A549 (cell line): ENCODE results near the gene WNT7B. TPM values are rescaled to one million over a fixed set of nuclear protein-coding genes. Genes with fewer than 3 reads are reported as not detected.

Experiments used
- ATAC-seq, 2 experiments: fragments of 200-7000 bp in 1 of 2; fragments of >200 bp in 1 of 2; cut with Nextera tagmentation in 1 of 2; cut with Tn5 transposase in 1 of 2; 3 replicates each; pipeline versions ENCODE4 v1.8.0 to v1.9.1; 2018 to 2020; ENCODE audit warnings: mild to moderate bottlenecking in 1 of 2, moderate library complexity in 1 of 2
- CTCF ChIA-PET: fragments of 300-600 bp; sonication (Branson Sonifier 250); formaldehyde crosslinking; extraction: SDS; loops from one replicate; lab custom pipeline; 2021; ENCODE audit warnings: antibody characterized with exemption, inconsistent platforms; lab: Yijun Ruan, JAX
- POLR2A ChIA-PET: fragments of 350-600 bp; formaldehyde crosslinking; extraction: SDS; loops from one replicate; lab custom pipeline; 2021; ENCODE audit warnings: antibody characterized with exemption, inconsistent platforms; lab: Yijun Ruan, JAX
- DNase-seq, 2 experiments: peaks; one replicate each; pipeline versions ENCODE4 v3.0.0 to v3.0.0-alpha.2; 2011 to 2016; ENCODE audit warnings: low read depth in 1 of 2, low spot score in 1 of 2
- FAIRE-seq: peaks from 2 replicates; lab custom pipeline; 2011; peaks lifted over from hg19 to GRCh38; lab: Jason Lieb, UNC
- H3K27ac ChIP-seq, 2 experiments: fragments of >200 bp; sonication (Bioruptor Twin); formaldehyde crosslinking; 3 replicates each; pipeline ENCODE4 v1.5.1; 2016 to 2017
- H3K4me1 ChIP-seq: fragments of >200 bp; sonication (Bioruptor Twin); formaldehyde crosslinking; 3 replicates; pipeline ENCODE4 v1.6.1; 2016
- H3K4me2 ChIP-seq: fragments of >200 bp; sonication (Bioruptor Twin); formaldehyde crosslinking; 3 replicates; pipeline ENCODE4 v1.6.1; 2016
- H3K4me3 ChIP-seq: fragments of >200 bp; sonication (Bioruptor Twin); formaldehyde crosslinking; 3 replicates; pipeline ENCODE4 v1.5.1; 2016
- H3K9me3 ChIP-seq: fragments of >200 bp; sonication (Bioruptor Twin); formaldehyde crosslinking; 3 replicates; pipeline ENCODE4 v1.6.1; 2016
- CBX8 ChIP-seq: fragments of 200-600 bp; sonication (generic); IDR thresholded peaks from 2 replicates; pipeline ENCODE4 v1.6.1; 2016
- CEBPB ChIP-seq, 2 experiments: fragments of >200 bp in 1 of 2; sonication (Bioruptor Twin) in 1 of 2; formaldehyde crosslinking in 1 of 2; IDR thresholded peaks; 2 replicates each; pipeline ENCODE4 v1.6.1; 2012 to 2016
- EHF ChIP-seq: fragments of 250-450 bp; sonication (Bioruptor Pico); IDR thresholded peaks from 2 replicates; pipeline ENCODE4 v1.5.0; 2020; ENCODE audit warnings: mild to moderate bottlenecking
- EHMT2 ChIP-seq: fragments of 200-600 bp; sonication (generic); IDR thresholded peaks from 2 replicates; pipeline ENCODE4 v1.6.1; 2016; ENCODE audit warnings: antibody characterized with exemption, low read depth, mild to moderate bottlenecking, moderate library complexity
- ESRRA ChIP-seq: fragments of 150-350 bp; IDR thresholded peaks from 2 replicates; pipeline ENCODE4 v1.6.1; 2014; ENCODE audit warnings: mild to moderate bottlenecking, low read length, borderline replicate concordance
- FOSL2 ChIP-seq, 2 experiments: fragments of 450-650 bp in 1 of 2; fragments of >200 bp in 1 of 2; sonication (Bioruptor Twin) in 1 of 2; formaldehyde crosslinking; IDR thresholded peaks; 2 replicates each; pipeline versions ENCODE4 v1.5.0 to v1.6.1; 2016 to 2020; ENCODE audit warnings: mild to moderate bottlenecking in 1 of 2, moderate library complexity in 1 of 2
- FOXS1 ChIP-seq: fragments of 250-450 bp; sonication (Bioruptor Pico); IDR thresholded peaks from 2 replicates; pipeline ENCODE4 v1.5.0; 2020; ENCODE audit warnings: mild to moderate bottlenecking, moderate library complexity
- GATA3 ChIP-seq: IDR thresholded peaks from 2 replicates; pipeline ENCODE4 v1.6.1; 2012; ENCODE audit warnings: borderline replicate concordance
- JUN ChIP-seq, 2 experiments: fragments of >200 bp; sonication (Bioruptor Twin); formaldehyde crosslinking; IDR thresholded peaks; 2 replicates in 1 of 2; 3 replicates in 1 of 2; pipeline ENCODE4 v1.6.1; 2016 to 2017
- KDM1A ChIP-seq: fragments of 200-600 bp; sonication (generic); IDR thresholded peaks from 2 replicates; pipeline ENCODE4 v1.6.1; 2016; ENCODE audit warnings: low read depth, mild to moderate bottlenecking
- MAFK ChIP-seq: fragments of 450-650 bp; IDR thresholded peaks from 2 replicates; pipeline ENCODE4 v1.6.1; 2014; ENCODE audit not compliant: partially characterized antibody
- NPAS2 ChIP-seq: fragments of 250-450 bp; sonication (Bioruptor Pico); IDR thresholded peaks from 2 replicates; pipeline ENCODE4 v1.8.0; 2022; ENCODE audit warnings: mild to moderate bottlenecking, moderate library complexity, borderline replicate concordance
- POLR2AphosphoS2 ChIP-seq: conservative IDR thresholded peaks from 2 replicates; pipeline ENCODE4 v1.6.1; 2012; ENCODE audit warnings: low read length, improper control_type of control experiment, inconsistent platforms
- RARB ChIP-seq: fragments of 250-450 bp; sonication (Bioruptor Pico); IDR thresholded peaks from 2 replicates; pipeline ENCODE4 v1.8.0; 2021; ENCODE audit warnings: mild to moderate bottlenecking, moderate library complexity
- TFCP2L1 ChIP-seq: fragments of 250-450 bp; sonication (Bioruptor Pico); IDR thresholded peaks from 2 replicates; pipeline ENCODE4 v1.5.0; 2021; ENCODE audit warnings: mild to moderate bottlenecking
- TP53 ChIP-seq: fragments of 250-450 bp; sonication (Bioruptor Pico); IDR thresholded peaks from 2 replicates; pipeline ENCODE4 v1.5.0; 2021; ENCODE audit warnings: mild to moderate bottlenecking, moderate library complexity
- WGBS: methylation state at CpG from one replicate; pipeline ENCODE4 v1.1.6; 2017; ENCODE audit errors: missing lambda C conversion rate; 5-methylcytosine and 5-hydroxymethylcytosine counted together
- polyA plus RNA-seq, 4 experiments: library from polyadenylated mRNA; depleted of rRNA in 3 of 4; stranded (reverse); fragments of >200 nt; fragmentation: RNase III in 1 of 4; extraction: RNeasy Plus Mini Kit Qiagen cat#74134 plus additional on column Dnase treatment in 1 of 4; gene quantifications; 2 replicates in 3 of 4; 3 replicates in 1 of 4; pipeline ENCODE4 v1.2.3, GENCODE V29; 2011 to 2017
- TF ChIP-seq, protein P1 (sequence below): IDR thresholded peaks from 2 replicates; pipeline ENCODE4 v1.6.1; 2012
- TF ChIP-seq, protein P2 (sequence below): fragments of 250-450 bp; sonication (Bioruptor Pico); IDR thresholded peaks from 2 replicates; pipeline ENCODE4 v1.5.0; 2021; ENCODE audit warnings: mild to moderate bottlenecking, moderate library complexity, borderline replicate concordance
- TF ChIP-seq, protein P3 (sequence below): IDR thresholded peaks from 2 replicates; pipeline ENCODE4 v1.6.1; 2012
- TF ChIP-seq, protein P4 (sequence below): fragments of >200 bp; sonication (Bioruptor Twin); formaldehyde crosslinking; IDR thresholded peaks from 3 replicates; pipeline ENCODE4 v1.5.1; 2016
- TF ChIP-seq, protein P5 (sequence below): fragments of 200-600 bp; sonication (generic); IDR thresholded peaks from 2 replicates; pipeline ENCODE4 v1.6.1; 2016; ENCODE audit warnings: antibody characterized with exemption, mild to moderate bottlenecking, moderate library complexity

Gene WNT7B
- polyA plus RNA-seq, 2 of the 4 experiments (the other 2 are of a cell fraction), result 16.9 to 80.8 TPM

DNA sequence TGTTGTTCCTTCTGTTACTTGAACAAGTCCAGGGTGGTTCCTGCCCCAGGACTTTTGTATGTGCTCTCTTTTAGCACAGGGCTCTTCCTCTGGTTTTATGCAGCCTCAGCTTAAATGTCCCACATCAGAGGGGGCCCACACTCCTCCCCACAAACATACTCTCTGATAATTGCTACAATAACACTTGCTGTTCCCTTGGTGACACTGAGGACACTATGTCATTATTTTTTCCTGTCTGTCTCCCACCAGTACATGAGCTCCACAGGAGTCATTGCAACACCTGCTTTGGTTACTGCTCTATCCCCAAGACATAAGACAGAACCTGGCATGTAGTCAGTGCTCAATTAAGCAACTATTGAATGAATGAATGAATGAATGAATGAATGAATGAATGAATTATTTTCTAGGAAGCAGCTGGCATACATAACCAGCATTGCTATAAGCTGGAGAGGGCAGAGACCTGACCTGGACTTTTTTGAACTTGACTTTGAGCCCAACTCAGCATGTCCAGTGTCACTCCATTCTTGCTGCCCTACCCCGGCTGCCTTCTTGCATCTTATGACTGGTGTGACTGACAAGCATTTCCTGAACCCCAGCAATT is 7.5 kb upstream of the WNT7B start:
- H3K4me1 ChIP-seq, result no peaks in the 10 kb centered on the region
- ChIA-PET POLR2A (no interaction called here), CTCF (interaction anchor here (1.1 to 6.2 kb wide), 4 partner anchors 12 to 406 kb away, joined by 3 to 38 read pairs (median 8); no protein-coding TSS in a partner anchor)
- WGBS, result 89% methylated on average over 1 of the region's 1 CpG
- peaks cover 12% of the 10 kb centered on the region; the same call in 1 of the 3 replicates for H3K9me3 ChIP-seq
- no peak for ATAC-seq
- no peak for DNase-seq
- FAIRE-seq, result no peak
- no peak overlapping the region for H3K27ac ChIP-seq
- no peak overlapping the region for H3K4me2 ChIP-seq
- TF ChIP-seq MAFK (peak; percentile 36), GATA3 (no peak)
- TF ChIP-seq, protein P1, sequence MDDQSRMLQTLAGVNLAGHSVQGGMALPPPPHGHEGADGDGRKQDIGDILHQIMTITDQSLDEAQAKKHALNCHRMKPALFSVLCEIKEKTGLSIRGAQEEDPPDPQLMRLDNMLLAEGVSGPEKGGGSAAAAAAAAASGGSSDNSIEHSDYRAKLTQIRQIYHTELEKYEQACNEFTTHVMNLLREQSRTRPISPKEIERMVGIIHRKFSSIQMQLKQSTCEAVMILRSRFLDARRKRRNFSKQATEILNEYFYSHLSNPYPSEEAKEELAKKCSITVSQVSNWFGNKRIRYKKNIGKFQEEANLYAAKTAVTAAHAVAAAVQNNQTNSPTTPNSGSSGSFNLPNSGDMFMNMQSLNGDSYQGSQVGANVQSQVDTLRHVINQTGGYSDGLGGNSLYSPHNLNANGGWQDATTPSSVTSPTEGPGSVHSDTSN, result no peak
- H3K4me3 ChIP-seq, result no peak overlapping the region

DNA sequence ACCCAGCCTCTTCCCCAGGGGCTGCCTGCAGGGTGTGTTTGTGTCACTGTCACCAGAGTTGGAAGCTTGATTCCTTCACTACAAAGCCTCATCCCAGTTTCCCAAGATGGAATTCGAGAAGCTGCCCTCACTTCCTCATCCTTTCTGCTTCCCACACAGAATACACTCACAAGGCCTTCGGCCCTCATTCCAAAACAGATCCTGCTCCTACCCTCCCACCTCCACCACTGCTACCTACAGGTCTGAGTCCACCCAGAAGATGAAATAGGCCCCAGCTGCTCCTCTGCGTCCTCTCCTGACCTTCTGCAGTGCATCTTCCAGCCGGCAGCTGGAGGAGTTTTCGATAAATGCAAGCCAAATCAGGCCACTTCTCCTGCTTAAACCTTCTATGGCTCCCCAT is 6.8 kb upstream of the WNT7B start:
- no peak for FAIRE-seq
- TF ChIP-seq CBX8 (no peak), EHMT2 (no peak), ESRRA (no peak), FOSL2 (IDR thresholded peaks at IDR 0.05) (no peak), FOSL2 (CRISPR knock-in tag; IDR thresholded peaks at IDR 0.05) (no peak), JUN (IDR thresholded peaks at IDR 0.05) (no peak)
- TF ChIP-seq, protein P2, sequence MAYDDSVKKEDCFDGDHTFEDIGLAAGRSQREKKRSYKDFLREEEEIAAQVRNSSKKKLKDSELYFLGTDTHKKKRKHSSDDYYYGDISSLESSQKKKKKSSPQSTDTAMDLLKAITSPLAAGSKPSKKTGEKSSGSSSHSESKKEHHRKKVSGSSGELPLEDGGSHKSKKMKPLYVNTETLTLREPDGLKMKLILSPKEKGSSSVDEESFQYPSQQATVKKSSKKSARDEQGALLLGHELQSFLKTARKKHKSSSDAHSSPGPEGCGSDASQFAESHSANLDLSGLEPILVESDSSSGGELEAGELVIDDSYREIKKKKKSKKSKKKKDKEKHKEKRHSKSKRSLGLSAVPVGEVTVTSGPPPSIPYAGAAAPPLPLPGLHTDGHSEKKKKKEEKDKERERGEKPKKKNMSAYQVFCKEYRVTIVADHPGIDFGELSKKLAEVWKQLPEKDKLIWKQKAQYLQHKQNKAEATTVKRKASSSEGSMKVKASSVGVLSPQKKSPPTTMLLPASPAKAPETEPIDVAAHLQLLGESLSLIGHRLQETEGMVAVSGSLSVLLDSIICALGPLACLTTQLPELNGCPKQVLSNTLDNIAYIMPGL (CRISPR knock-in tag), result no peak

DNA sequence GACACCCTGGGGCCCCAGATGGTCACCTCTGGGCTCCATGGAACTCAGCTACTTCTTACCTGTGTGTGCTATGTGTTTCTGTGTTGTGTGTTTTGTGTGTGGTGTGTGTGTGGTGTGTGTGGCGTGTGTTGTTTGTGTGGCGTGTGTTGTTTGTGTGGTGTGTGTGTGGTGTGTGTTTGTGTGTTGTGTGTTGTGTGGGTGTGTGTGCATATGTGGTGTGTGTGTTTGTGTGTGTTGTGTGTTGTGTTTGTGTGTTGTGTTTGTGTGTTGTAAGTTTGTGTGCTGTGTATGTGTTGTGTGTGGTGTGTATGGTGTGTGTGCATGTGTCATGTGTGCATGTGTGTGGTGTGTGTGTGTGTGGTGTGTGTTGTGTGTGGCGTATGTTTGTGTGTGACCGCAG is 3.8 kb upstream of the WNT7B start:
- ChIA-PET POLR2A (interaction anchor here (0.6 kb wide), 1 partner anchor 33 kb away, joined by 5 read pairs; no protein-coding TSS in a partner anchor), CTCF (interaction anchor here (0.7 to 1.0 kb wide), 3 partner anchors 14 to 403 kb away, joined by 3 to 4 read pairs (median 3); no protein-coding TSS in a partner anchor)
- Histone ChIP-seq H3K4me3 (no peak overlapping the region), H3K4me1 (peaks cover 12% of the 10 kb centered on the region), H3K9me3 (peaks cover 8% of the 10 kb centered on the region; the same call in 1 of the 3 replicates), H3K4me2 (no peak overlapping the region), H3K27ac (no peak overlapping the region)
- WGBS, result 88% methylated on average over 4 of the region's 4 CpGs
- TF ChIP-seq TFCP2L1 (no peak), KDM1A (no peak), POLR2AphosphoS2 (no peak), TP53 (CRISPR knock-in tag) (no peak), MAFK (no peak), FOXS1 (CRISPR knock-in tag) (no peak), NPAS2 (CRISPR knock-in tag) (no peak)
- no peak for DNase-seq
- FAIRE-seq, result no peak
- ATAC-seq, result no peak

More for the DNA sequence above, 6.8 kb upstream of the WNT7B start:
- ATAC-seq (no peak), DNase-seq (no peak)
- Histone ChIP-seq H3K9me3 (peaks cover 12% of the 10 kb centered on the region; the same call in 1 of the 3 replicates), H3K4me2 (no peak overlapping the region), H3K4me3 (no peak overlapping the region), H3K27ac (no peak overlapping the region), H3K4me1 (no peaks in the 10 kb centered on the region)
- 92% methylated on average over 5 of the region's 5 CpGs for WGBS
- ChIA-PET POLR2A (no interaction called here), CTCF (interaction anchor here (1.1 to 6.2 kb wide), 4 partner anchors 13 to 406 kb away, joined by 3 to 38 read pairs (median 8); no protein-coding TSS in a partner anchor)

DNA sequence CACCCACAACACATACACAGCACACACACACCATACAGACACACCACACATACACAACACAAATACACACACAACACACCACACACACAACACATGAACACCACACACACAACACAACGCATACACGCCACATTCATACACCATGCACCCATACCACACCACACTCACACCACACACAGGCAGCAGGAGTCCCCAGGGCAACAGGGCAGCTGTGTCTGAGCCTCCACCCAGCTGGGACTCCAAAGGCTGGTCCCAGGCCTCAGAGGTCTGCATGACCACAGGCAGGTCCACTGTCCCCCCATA is 3.3 kb upstream of the WNT7B start:
- CTCF ChIA-PET, result interaction anchor here (1.0 kb wide), 2 partner anchors 14 to 402 kb away, joined by 3 to 4 read pairs; no protein-coding TSS in a partner anchor
- TF ChIP-seq, protein P3, sequence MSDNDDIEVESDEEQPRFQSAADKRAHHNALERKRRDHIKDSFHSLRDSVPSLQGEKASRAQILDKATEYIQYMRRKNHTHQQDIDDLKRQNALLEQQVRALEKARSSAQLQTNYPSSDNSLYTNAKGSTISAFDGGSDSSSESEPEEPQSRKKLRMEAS, result no peak
- TF ChIP-seq, protein P4, sequence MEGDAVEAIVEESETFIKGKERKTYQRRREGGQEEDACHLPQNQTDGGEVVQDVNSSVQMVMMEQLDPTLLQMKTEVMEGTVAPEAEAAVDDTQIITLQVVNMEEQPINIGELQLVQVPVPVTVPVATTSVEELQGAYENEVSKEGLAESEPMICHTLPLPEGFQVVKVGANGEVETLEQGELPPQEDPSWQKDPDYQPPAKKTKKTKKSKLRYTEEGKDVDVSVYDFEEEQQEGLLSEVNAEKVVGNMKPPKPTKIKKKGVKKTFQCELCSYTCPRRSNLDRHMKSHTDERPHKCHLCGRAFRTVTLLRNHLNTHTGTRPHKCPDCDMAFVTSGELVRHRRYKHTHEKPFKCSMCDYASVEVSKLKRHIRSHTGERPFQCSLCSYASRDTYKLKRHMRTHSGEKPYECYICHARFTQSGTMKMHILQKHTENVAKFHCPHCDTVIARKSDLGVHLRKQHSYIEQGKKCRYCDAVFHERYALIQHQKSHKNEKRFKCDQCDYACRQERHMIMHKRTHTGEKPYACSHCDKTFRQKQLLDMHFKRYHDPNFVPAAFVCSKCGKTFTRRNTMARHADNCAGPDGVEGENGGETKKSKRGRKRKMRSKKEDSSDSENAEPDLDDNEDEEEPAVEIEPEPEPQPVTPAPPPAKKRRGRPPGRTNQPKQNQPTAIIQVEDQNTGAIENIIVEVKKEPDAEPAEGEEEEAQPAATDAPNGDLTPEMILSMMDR, result no peak
- TF ChIP-seq CEBPB (IDR thresholded peaks at IDR 0.05) (no peak), RARB (CRISPR knock-in tag) (no peak), EHF (no peak), CBX8 (no peak)
- TF ChIP-seq, protein P5, sequence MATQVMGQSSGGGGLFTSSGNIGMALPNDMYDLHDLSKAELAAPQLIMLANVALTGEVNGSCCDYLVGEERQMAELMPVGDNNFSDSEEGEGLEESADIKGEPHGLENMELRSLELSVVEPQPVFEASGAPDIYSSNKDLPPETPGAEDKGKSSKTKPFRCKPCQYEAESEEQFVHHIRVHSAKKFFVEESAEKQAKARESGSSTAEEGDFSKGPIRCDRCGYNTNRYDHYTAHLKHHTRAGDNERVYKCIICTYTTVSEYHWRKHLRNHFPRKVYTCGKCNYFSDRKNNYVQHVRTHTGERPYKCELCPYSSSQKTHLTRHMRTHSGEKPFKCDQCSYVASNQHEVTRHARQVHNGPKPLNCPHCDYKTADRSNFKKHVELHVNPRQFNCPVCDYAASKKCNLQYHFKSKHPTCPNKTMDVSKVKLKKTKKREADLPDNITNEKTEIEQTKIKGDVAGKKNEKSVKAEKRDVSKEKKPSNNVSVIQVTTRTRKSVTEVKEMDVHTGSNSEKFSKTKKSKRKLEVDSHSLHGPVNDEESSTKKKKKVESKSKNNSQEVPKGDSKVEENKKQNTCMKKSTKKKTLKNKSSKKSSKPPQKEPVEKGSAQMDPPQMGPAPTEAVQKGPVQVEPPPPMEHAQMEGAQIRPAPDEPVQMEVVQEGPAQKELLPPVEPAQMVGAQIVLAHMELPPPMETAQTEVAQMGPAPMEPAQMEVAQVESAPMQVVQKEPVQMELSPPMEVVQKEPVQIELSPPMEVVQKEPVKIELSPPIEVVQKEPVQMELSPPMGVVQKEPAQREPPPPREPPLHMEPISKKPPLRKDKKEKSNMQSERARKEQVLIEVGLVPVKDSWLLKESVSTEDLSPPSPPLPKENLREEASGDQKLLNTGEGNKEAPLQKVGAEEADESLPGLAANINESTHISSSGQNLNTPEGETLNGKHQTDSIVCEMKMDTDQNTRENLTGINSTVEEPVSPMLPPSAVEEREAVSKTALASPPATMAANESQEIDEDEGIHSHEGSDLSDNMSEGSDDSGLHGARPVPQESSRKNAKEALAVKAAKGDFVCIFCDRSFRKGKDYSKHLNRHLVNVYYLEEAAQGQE, result no peak

More for the DNA sequence above, 3.3 kb upstream of the WNT7B start:
- Histone ChIP-seq H3K27ac (no peak overlapping the region), H3K9me3 (peaks cover 2% of the 10 kb centered on the region; the same call in 1 of the 3 replicates), H3K4me2 (no peak overlapping the region), H3K4me1 (peaks cover 12% of the 10 kb centered on the region), H3K4me3 (no peak overlapping the region)
- FAIRE-seq, result no peak
- POLR2A ChIA-PET, result no interaction called here
- 100% methylated on average over 2 of the region's 2 CpGs for WGBS
- DNase-seq, result no peak
- no peak for ATAC-seq
